Fibroblast of skin of left biceps (primary cell): ENCODE measurements around the gene MLLT3.

Experiments
- DNase-seq, 2 experiments: peaks; one replicate each; pipeline ENCODE4 v3.0.0-alpha.2; 2013; ENCODE audit warnings: low read depth in 2 of 2

MLLT3 gene

GRCh38 chr9:20303066-20303465 is 319.2 kb downstream of the MLLT3 start:
- no peak for DNase-seq

GRCh38 chr9:20302197-20302596 is 320.1 kb downstream of the MLLT3 start:
- no peak for DNase-seq

GRCh38 chr9:20300430-20301115 is 321.7 kb downstream of the MLLT3 start:
- no peak for DNase-seq

GRCh38 chr9:20297646-20298084 is 324.6 kb downstream of the MLLT3 start:
- DNase-seq, result peak; percentile 53 to 56

- DNase-seq, result no peak
These were observed 326.7 kb downstream of the MLLT3 start for GRCh38 chr9:20295555-20295954.

- DNase-seq, result no peak
These were observed 328.1 kb downstream of the MLLT3 start for GRCh38 chr9:20294046-20294750.

GRCh38 chr9:20292002-20292401 is 330.3 kb downstream of the MLLT3 start:
- DNase-seq, result no peak
